Measurements from ENCODE around the gene ZFAND3.

ZFAND3 gene

GRCh38 chr6:38159596-38159995 lies 340.1 kb downstream of the ZFAND3 start:
- DNase-seq: no peak

GRCh38 chr6:38160831-38161230 lies 341.3 kb downstream of the ZFAND3 start:
- DNase-seq: no peak

GRCh38 chr6:38161331-38161730 lies 341.8 kb downstream of the ZFAND3 start:
- no peak for DNase-seq

GRCh38 chr6:38161754-38162492 lies 342.4 kb downstream of the ZFAND3 start:
- DNase-seq: no peak

GRCh38 chr6:38162493-38163185 lies 343.1 kb downstream of the ZFAND3 start:
- DNase-seq: no peak

- no peak for DNase-seq
These were observed 343.9 kb downstream of the ZFAND3 start for GRCh38 chr6:38163186-38164130.

- DNase-seq: no peak
These were observed 344.6 kb downstream of the ZFAND3 start for GRCh38 chr6:38164131-38164481.

- DNase-seq: no peak
These were observed 345.2 kb downstream of the ZFAND3 start for GRCh38 chr6:38164671-38165108.

GRCh38 chr6:38166411-38167240 lies 347.1 kb downstream of the ZFAND3 start:
- DNase-seq: no peak

GRCh38 chr6:38167598-38167997 lies 348.1 kb downstream of the ZFAND3 start:
- no peak for DNase-seq

- no peak for DNase-seq
These were observed 348.6 kb downstream of the ZFAND3 start for GRCh38 chr6:38168126-38168525.

GRCh38 chr6:38168699-38169098 lies 349.2 kb downstream of the ZFAND3 start:
- no peak for DNase-seq

GRCh38 chr6:38169221-38169976 lies 349.9 kb downstream of the ZFAND3 start:
- DNase-seq: no peak

- DNase-seq: no peak
These were observed 350.5 kb downstream of the ZFAND3 start for GRCh38 chr6:38169977-38170526.

GRCh38 chr6:38170666-38171355 lies 351.3 kb downstream of the ZFAND3 start:
- no peak for DNase-seq

- no peak for DNase-seq
These were observed 352.6 kb downstream of the ZFAND3 start for GRCh38 chr6:38171997-38172738.

- DNase-seq: no peak
These were observed 353.3 kb downstream of the ZFAND3 start for GRCh38 chr6:38172739-38173410.

GRCh38 chr6:38173909-38174308 lies 354.4 kb downstream of the ZFAND3 start:
- no peak for DNase-seq

- no peak for DNase-seq
These were observed 354.8 kb downstream of the ZFAND3 start for GRCh38 chr6:38174315-38174714.
